ENCODE data around the gene CRY1.
"Not testable (repeated sequence)": the region's sequence is repeated elsewhere in the genome, so short reads cannot be mapped to it uniquely, and the experiment has no call there.

Gene CRY1

GRCh38 chr12:107108995-107109508 is 15.7 kb upstream of the CRY1 start:
- TF ChIP-seq, protein P1, sequence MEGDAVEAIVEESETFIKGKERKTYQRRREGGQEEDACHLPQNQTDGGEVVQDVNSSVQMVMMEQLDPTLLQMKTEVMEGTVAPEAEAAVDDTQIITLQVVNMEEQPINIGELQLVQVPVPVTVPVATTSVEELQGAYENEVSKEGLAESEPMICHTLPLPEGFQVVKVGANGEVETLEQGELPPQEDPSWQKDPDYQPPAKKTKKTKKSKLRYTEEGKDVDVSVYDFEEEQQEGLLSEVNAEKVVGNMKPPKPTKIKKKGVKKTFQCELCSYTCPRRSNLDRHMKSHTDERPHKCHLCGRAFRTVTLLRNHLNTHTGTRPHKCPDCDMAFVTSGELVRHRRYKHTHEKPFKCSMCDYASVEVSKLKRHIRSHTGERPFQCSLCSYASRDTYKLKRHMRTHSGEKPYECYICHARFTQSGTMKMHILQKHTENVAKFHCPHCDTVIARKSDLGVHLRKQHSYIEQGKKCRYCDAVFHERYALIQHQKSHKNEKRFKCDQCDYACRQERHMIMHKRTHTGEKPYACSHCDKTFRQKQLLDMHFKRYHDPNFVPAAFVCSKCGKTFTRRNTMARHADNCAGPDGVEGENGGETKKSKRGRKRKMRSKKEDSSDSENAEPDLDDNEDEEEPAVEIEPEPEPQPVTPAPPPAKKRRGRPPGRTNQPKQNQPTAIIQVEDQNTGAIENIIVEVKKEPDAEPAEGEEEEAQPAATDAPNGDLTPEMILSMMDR (IDR thresholded peaks at IDR 0.05; ENCODE audit: borderline replicate concordance, insufficient read depth, low read depth, low read length), result no peak
- no peak overlapping the region for H3K4me3 ChIP-seq (ENCODE audit: low read depth, low read length)

DNA sequence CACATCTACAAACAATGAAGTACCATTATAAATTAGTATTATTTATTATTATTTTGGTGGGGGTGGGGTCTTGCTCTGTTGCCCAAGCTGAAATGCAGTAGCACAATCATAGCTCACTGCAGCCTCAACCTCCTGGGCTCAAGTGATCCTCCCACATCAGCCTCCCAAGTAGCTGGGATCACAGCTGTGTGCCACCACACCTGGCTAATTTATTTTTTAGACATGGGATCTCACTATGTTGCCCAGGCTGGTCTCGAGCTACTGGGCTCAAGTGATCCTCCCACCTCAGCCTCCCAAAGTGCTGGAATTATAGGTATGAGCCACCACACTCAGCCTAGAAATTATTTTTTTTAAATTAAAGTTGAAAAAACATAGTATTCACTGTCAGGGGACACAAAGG is 15.0 kb upstream of the CRY1 start:
- H3K4me3 ChIP-seq (ENCODE audit: low read depth, low read length), result not testable (repeated sequence)

- no peak overlapping the region for H3K4me3 ChIP-seq (ENCODE audit: low read depth, low read length)
- TF ChIP-seq, protein P1 (IDR thresholded peaks at IDR 0.05; ENCODE audit: borderline replicate concordance, insufficient read depth, low read depth, low read length), result no peak
These were observed 14.0 kb upstream of the CRY1 start for GRCh38 chr12:107107381-107107780.

DNA sequence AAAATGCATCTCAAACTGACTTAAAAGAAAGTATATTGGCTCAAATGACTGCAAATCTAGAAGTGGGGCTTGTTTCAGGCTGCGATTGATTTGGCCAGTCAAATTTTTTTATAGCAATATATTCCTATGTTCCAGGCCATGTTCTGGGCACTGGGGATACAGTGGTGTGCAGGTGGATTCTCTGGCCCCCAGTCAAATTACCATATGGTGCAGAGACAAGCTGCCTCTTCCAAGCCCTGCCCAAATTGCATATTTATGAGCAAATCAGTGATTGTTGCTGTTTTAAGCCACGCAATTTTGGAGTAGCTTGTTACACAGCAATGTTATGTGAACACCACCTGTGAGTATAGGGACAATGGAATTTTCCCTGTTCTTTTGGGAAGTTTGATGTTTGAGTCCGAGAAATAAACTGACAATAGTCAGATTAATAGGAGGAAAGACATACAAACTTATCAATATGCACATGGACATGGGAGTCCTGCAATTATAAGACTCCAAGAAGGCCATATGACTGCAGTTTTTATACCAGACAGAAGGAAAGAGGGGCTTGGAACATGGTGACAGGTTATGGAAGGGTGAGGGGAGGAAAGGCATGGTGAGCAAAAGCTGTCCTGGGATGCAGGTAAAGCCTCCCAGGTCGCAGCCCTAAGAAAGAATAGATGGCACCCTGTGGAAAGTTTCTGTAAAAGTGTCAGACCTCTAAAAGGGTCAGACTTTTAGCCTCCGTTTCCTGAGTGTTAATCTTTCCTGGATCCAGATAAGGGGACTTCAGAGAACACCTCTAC is 13.1 kb upstream of the CRY1 start:
- TF ChIP-seq, protein P1 (IDR thresholded peaks at IDR 0.05; ENCODE audit: borderline replicate concordance, insufficient read depth, low read depth, low read length), result no peak
- H3K4me3 ChIP-seq (ENCODE audit: low read depth, low read length), result no peak overlapping the region

DNA sequence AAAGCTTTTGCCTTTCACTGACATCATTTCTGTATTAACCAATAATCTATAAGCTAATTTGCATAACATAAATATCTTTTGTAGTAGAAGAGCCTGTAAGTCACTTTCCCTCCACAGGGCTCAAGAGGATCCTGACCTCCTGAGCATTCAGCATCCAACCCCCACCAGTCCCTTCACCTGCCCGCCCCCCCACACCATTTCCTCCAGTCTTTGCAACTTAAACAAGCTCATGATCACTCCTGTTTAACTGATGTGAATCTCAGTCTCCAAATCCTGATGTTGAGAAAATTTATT is 12.0 kb upstream of the CRY1 start:
- H3K4me3 ChIP-seq (ENCODE audit: low read depth, low read length), result no peak overlapping the region
- TF ChIP-seq, protein P1 (IDR thresholded peaks at IDR 0.05; ENCODE audit: borderline replicate concordance, insufficient read depth, low read depth, low read length), result no peak

DNA sequence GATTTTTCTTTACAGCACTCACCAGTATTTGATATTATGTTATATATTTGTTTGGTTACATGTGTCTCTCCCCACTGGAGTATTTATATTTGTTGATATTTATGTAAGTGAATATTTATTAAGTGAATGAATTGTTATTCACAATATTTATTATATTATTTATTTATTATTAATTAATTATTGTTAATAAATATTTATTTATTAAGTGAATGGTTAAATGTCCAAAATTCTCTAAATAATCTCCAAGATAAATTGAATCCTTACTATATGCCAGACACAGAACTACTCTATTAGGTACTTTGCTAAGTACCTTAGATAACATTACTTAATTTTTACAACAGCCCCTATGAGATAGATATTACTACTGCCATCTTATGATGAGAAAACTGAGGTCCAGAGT is 10.2 kb upstream of the CRY1 start:
- TF ChIP-seq, protein P1 (IDR thresholded peaks at IDR 0.05; ENCODE audit: borderline replicate concordance, insufficient read depth, low read depth, low read length), result no peak
- H3K4me3 ChIP-seq (ENCODE audit: low read depth, low read length), result no peak overlapping the region

DNA sequence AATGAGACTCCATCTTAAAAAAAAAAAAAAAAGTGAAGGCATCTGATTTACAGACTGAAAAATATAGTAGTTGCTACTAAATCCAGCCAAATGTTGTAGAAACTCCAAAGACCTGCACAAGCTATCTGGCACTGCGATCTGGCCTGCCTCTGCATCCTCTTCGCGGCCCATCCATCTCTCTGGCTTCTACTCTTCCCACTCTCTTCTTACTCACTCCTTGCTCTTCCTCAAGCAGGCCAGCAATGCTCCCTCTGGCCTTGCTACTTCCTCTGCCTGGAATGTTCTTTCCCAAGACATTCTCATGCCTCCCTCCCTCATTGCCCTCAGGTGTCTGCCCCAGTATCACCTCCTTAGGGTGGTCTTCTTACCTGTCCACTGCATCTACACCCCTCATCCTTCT is 9.7 kb upstream of the CRY1 start:
- TF ChIP-seq, protein P1 (IDR thresholded peaks at IDR 0.05; ENCODE audit: borderline replicate concordance, insufficient read depth, low read depth, low read length), result no peak

More for the DNA sequence above, 9.7 kb upstream of the CRY1 start:
- no peak overlapping the region for H3K4me3 ChIP-seq (ENCODE audit: low read depth, low read length)
